ENCODE data around the gene CDCP1.

The CDCP1 gene

DNA sequence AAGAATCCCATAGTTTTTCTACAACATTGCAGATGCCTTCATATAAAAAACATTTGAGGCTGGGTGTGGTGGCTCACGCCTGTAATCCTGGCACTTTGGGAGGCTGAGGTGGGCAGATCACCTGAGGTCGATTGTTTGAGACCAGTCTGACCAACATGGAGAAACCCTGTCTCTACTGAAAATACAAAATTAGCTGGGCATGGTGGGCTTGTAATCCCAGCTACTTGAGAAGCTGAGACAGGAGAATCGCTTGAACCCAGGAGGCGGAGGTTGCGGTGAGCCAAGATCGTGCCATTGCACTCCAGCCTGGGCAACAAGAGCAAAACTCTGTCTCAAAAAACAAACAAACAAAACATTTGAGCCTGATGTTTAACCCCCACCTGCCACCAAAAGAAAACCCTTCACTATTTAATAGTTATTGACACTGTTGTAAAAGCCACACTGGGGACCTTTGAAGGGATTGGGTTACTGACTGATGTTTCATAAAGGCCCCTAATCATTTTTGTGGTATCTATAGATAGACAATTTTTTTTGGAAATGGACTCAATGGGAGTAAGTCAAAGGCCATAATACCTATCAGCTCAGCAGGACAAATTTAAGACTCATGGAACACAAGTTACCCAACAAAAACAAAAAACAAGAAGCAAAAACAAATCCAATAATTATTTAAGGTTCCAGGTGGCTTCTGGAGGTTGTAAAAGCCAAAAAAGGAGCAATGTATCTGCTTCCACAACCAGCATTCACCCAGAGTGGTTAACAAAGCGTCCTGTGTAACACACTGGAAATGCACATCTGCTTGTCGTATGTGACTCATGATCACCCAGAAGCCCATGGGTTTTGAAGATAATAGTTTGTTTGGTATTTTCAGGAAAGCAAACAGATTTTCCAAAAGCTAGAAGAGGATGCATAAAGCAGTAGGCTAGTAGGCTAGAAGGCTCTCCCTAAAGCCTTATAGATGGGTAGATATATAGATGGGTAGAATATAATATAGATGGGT is 41.2 kb downstream of the CDCP1 start:
- Histone ChIP-seq H3K4me3 (ENCODE audit: low read length) (no peak overlapping the region), H3K4me1 (ENCODE audit: control insufficient read depth, insufficient read depth, low read length) (peaks cover 28% of the 10 kb centered on the region), H3K9ac (ENCODE audit: low read depth, low read length) (peak overlapping the region; percentile 19), H3K27me3 (ENCODE audit: control insufficient read depth, insufficient read depth, low read length) (no peaks in the 10 kb centered on the region), H3K36me3 (ENCODE audit: insufficient read depth, low read length) (no peaks in the 10 kb centered on the region), H3K9me3 (replicated peaks; ENCODE audit: low read length) (no peaks in the 10 kb centered on the region), H3K4me2 (ENCODE audit: low read length) (peak overlapping the region; percentile 44)

DNA sequence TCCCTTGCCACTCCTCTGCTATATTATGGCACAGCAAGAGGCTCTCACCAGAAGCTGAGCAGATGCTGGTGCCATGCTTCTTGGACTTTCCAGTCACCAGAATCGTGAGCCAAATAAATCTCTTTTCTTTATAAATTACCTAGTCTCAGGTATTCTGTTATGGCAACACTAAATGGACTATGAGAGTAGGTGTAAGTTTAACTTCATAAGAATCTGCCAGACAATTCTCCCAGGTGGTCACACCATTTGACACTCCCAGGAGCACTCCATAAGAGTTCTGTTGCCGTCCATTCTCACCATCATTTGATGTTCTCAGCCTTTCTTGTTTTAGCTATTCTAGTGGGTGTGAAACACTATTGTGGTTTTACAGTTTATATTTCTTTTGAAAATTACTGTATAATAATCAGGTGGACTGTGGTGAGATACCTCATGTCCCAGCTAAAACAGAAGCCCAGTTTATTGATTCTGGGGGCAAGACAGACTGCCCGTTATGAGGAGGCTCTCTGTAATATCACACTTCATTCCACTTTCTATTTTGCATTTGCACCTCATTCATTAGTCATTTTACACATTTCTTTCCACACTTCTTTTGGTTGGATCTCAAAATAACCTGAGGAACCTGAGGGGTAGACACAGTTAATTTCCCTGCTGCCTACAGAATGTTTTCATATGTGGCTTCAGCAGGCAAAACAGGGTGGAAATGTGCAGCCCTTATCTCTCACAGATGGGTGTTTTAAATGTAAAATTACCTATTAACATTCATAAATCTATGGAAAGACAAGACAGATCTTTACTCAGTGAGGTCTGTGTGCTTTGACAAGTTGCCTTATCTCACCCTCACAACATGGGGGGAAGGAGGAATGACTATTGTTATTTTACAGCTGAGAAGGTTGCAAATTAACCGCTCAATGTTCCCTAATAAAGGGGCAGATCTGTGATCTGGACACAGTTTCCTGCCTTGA is 42.1 kb downstream of the CDCP1 start:
- Histone ChIP-seq H3K36me3 (ENCODE audit: insufficient read depth, low read length) (no peaks in the 10 kb centered on the region), H3K4me3 (ENCODE audit: low read length) (no peak overlapping the region), H3K4me1 (ENCODE audit: control insufficient read depth, insufficient read depth, low read length) (peaks cover 28% of the 10 kb centered on the region), H3K9me3 (replicated peaks; ENCODE audit: low read length) (no peaks in the 10 kb centered on the region), H3K9ac (ENCODE audit: low read depth, low read length) (no peak overlapping the region), H3K27me3 (ENCODE audit: control insufficient read depth, insufficient read depth, low read length) (no peaks in the 10 kb centered on the region), H3K4me2 (ENCODE audit: low read length) (no peak overlapping the region)

DNA sequence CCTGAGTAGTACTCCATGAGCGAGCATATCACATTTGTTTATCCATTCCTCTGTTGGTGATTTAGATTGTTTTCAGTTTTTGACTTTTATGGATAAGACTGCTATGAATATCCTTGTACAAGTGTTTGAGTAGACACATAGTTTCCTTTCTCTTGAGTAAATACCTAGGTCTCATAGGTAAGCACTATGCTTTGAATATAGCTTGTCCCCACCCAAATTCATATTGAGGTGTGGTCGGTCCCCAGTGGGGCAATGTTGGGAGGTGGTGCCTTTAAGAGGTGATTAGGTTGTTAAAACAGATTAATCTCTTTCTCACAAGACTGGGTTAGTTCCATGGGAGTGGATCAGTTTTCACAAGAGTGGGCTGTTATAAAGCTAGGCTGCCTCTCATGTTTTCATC is 42.8 kb downstream of the CDCP1 start:
- Histone ChIP-seq H3K4me2 (ENCODE audit: low read length) (no peak overlapping the region), H3K27me3 (ENCODE audit: control insufficient read depth, insufficient read depth, low read length) (no peaks in the 10 kb centered on the region), H3K9me3 (replicated peaks; ENCODE audit: low read length) (no peaks in the 10 kb centered on the region), H3K9ac (ENCODE audit: low read depth, low read length) (no peak overlapping the region), H3K4me3 (ENCODE audit: low read length) (no peak overlapping the region), H3K4me1 (ENCODE audit: control insufficient read depth, insufficient read depth, low read length) (peaks cover 28% of the 10 kb centered on the region), H3K36me3 (ENCODE audit: insufficient read depth, low read length) (no peaks in the 10 kb centered on the region)

DNA sequence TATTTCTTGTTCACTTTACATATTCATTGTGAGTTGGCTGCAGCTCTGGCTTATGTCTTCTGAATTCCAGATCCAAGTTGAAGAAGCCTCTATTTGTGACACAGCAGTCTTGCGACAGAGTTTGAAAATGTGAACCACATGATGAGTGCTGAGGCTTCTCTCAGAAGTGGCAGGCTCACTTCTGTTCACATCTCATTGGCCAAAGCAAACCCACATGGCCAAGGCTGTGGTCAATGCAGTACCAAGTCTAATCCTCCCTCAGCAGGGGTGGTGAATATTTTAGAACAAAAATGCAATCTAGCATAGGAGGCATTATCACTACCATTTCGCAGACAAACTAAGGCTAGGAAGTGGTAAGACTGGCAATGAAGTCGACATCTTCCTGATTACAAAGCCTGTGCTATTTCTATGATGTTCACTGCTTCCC is 45.2 kb downstream of the CDCP1 start:
- Histone ChIP-seq H3K4me2 (ENCODE audit: low read length) (no peak overlapping the region), H3K4me3 (ENCODE audit: low read length) (no peak overlapping the region), H3K9me3 (replicated peaks; ENCODE audit: low read length) (no peaks in the 10 kb centered on the region), H3K36me3 (ENCODE audit: insufficient read depth, low read length) (no peaks in the 10 kb centered on the region), H3K27me3 (ENCODE audit: control insufficient read depth, insufficient read depth, low read length) (no peaks in the 10 kb centered on the region), H3K9ac (ENCODE audit: low read depth, low read length) (no peak overlapping the region), H3K4me1 (ENCODE audit: control insufficient read depth, insufficient read depth, low read length) (peaks cover 18% of the 10 kb centered on the region)

DNA sequence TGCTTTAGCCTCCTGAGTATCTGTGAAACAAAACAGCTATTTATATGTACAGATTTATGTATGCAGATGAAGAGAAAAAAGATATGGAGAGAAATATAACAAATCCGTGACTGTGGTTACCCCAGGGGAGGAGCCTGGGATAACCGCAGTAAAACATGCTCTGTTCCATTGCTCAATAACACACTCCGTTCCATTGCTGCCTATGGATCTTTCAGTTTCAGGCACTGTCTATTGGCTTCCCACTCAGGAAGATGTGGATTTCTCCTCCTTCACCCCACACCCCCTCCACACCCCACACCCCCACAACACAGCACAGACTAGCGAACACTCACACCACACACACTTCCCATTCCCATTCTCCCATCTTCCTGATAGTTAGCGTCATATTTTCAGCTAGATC is 47.9 kb downstream of the CDCP1 start:
- H3K4me1 ChIP-seq (ENCODE audit: control insufficient read depth, insufficient read depth, low read length) = peaks cover 3% of the 10 kb centered on the region
- H3K9ac ChIP-seq (ENCODE audit: low read depth, low read length) = no peak overlapping the region
- no peak overlapping the region for H3K4me2 ChIP-seq (ENCODE audit: low read length)
- H3K27me3 ChIP-seq (ENCODE audit: control insufficient read depth, insufficient read depth, low read length) = no peaks in the 10 kb centered on the region
- no peak overlapping the region for H3K4me3 ChIP-seq (ENCODE audit: low read length)
- H3K36me3 ChIP-seq (ENCODE audit: insufficient read depth, low read length) = no peaks in the 10 kb centered on the region
- no peaks in the 10 kb centered on the region for H3K9me3 ChIP-seq (replicated peaks; ENCODE audit: low read length)

DNA sequence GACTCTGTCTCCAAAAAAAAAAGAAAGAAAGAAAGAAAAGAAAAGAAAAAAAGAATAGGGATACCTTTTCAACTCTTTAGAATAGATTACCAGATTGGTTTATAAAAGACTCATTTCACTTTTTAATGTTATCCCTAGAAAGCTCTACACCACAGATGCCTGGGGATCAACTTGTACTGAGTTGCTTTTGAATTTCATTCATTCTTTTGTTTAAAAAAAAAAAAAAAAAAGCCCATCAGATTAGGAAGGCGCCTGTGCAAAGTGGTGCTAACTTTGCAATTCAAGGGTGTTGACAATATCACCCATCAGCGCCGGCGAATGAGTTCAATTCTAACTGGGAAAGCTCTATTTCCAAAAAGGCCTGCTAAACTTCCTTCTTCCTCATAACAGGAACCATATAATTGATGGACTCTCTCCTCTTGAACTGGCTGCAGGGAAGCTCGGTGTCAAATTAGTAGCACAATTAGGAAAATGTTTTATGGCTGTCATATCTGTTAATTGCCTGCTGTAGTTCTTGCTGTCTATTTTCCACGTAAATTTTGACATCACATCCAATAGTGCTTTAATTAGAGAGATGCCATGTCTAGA is 48.8 kb downstream of the CDCP1 start:
- H3K4me1 ChIP-seq (ENCODE audit: control insufficient read depth, insufficient read depth, low read length) = peaks cover 12% of the 10 kb centered on the region
- no peak overlapping the region for H3K4me2 ChIP-seq (ENCODE audit: low read length)
- no peak overlapping the region for H3K9ac ChIP-seq (ENCODE audit: low read depth, low read length)
- no peak overlapping the region for H3K4me3 ChIP-seq (ENCODE audit: low read length)
- H3K36me3 ChIP-seq (ENCODE audit: insufficient read depth, low read length) = no peaks in the 10 kb centered on the region
- H3K27me3 ChIP-seq (ENCODE audit: control insufficient read depth, insufficient read depth, low read length) = no peaks in the 10 kb centered on the region
- H3K9me3 ChIP-seq (replicated peaks; ENCODE audit: low read length) = no peaks in the 10 kb centered on the region

DNA sequence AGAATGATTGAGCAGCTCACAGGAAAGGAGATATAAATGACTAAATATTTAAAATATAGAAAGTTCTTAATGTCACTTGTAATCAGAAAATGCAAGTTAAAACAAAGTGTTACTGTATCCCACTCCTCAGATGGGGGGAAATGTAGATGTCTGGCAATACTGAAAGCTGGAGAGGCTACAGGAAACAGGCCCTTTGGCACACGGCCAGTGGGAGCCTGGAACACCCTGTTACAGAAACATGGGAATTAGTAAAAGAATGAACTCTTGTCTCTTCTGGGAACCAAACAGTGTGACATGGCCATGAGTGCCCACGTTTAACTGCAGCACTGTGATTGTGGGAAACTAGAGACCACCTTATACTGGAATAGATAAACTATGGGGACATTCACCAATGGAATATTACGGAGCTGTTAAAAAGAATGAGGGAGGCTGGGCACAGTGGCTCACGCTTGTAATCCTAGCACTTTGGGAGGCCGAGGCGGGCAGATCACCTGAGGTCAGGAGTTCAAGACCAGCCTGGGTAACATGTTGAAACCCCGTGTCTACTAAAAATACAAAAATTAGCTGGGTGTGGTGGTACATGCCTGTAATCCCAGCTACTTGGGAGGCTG is 50.2 kb downstream of the CDCP1 start:
- H3K27me3 ChIP-seq (ENCODE audit: control insufficient read depth, insufficient read depth, low read length) = no peaks in the 10 kb centered on the region
- no peak overlapping the region for H3K4me3 ChIP-seq (ENCODE audit: low read length)
- H3K4me1 ChIP-seq (ENCODE audit: control insufficient read depth, insufficient read depth, low read length) = peaks cover 17% of the 10 kb centered on the region
- no peak overlapping the region for H3K4me2 ChIP-seq (ENCODE audit: low read length)
- H3K9ac ChIP-seq (ENCODE audit: low read depth, low read length) = no peak overlapping the region
- no peaks in the 10 kb centered on the region for H3K36me3 ChIP-seq (ENCODE audit: insufficient read depth, low read length)
- H3K9me3 ChIP-seq (replicated peaks; ENCODE audit: low read length) = no peaks in the 10 kb centered on the region

DNA sequence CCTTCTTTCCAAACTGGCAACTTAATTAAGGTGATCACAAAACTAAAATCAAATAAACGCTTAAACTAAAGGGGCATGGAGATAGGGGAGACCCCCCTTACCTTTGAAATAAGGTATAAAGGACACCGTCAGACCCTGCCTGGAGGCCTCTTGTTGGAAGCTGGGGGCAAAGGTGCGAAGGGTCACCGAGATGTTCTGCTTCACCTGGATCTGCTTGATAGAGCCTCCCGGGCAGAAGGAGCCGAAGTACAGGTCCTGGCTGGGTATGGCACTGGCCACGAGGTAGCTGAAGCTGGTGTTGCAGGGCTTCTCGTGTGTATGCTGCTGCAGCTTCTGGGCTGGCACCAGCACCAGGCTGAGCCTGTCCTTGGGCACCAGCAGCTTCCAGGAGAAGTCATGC is 53.0 kb downstream of the CDCP1 start:
- Histone ChIP-seq H3K36me3 (ENCODE audit: insufficient read depth, low read length) (no peaks in the 10 kb centered on the region), H3K27me3 (ENCODE audit: control insufficient read depth, insufficient read depth, low read length) (no peaks in the 10 kb centered on the region), H3K9me3 (replicated peaks; ENCODE audit: low read length) (no peaks in the 10 kb centered on the region), H3K4me1 (ENCODE audit: control insufficient read depth, insufficient read depth, low read length) (peaks cover 14% of the 10 kb centered on the region), H3K4me2 (ENCODE audit: low read length) (no peak overlapping the region), H3K9ac (ENCODE audit: low read depth, low read length) (no peak overlapping the region), H3K4me3 (ENCODE audit: low read length) (no peak overlapping the region)

DNA sequence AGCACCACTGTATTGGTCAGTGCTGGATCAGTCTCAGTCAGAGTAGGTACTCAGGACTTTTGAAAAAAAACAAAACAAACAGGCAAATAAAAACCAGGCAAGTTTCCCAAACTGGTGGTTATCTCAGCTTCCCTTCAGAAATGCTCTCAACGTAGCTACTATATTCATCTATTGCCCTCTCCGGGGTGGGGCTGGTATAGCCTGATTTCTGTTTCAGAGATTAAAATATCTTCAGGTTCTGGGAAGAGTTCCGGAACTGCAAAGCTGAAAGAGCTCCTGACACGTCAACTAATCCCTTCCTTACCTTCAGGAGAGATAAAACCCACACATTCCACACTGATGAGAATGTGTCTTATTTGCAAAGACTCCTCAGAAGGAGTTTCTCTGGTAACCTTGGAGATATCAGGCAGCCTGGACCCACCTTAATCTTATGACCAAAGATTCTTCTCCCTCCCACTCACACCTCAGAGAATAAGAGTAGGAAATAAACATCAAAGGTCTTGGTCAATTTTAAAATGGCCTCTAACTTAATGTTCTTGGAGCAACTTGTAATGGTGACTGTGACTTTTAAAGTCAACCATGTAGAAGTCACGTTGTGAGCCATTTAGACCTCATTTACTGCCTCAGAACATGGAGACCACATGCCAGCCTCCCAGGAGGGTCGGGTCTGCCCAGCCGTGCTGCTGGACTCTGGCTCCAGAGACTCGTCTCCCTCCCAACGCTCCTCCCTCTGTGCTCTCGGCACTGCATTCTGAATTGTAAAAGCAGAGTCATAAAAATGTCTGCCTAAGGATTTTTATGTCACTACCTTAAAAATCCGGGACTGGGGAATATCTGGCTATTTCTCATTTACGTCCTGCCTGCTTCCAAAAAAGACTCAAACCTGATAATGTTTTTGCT is 53.8 kb downstream of the CDCP1 start:
- H3K9ac ChIP-seq (ENCODE audit: low read depth, low read length) = peak overlapping the region; percentile 39
- peaks cover 14% of the 10 kb centered on the region for H3K4me1 ChIP-seq (ENCODE audit: control insufficient read depth, insufficient read depth, low read length)
- no peaks in the 10 kb centered on the region for H3K27me3 ChIP-seq (ENCODE audit: control insufficient read depth, insufficient read depth, low read length)
- H3K9me3 ChIP-seq (replicated peaks; ENCODE audit: low read length) = no peaks in the 10 kb centered on the region
- H3K4me2 ChIP-seq (ENCODE audit: low read length) = peak overlapping the region; percentile 57
- peak overlapping the region; percentile 23 for H3K4me3 ChIP-seq (ENCODE audit: low read length)
- H3K36me3 ChIP-seq (ENCODE audit: insufficient read depth, low read length) = no peaks in the 10 kb centered on the region

DNA sequence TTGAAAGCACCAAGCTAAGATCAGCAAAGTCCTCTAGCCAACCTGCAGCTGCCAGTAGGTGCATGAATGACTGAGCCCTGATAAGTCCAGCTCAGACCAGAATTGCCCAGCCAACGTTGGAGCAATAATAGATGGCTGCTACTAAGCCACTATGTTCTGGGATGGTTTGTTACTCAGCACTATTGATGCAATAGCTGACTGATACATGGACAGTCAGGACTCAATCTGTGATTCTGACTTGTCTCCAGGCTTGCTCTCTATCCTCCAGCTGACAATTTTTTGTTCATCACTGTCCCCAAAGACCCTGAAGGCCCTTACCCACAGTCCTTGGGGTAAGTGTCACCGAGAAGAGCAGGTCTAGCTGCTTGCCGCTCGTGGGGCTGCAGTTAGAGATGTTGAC is 55.3 kb downstream of the CDCP1 start:
- Histone ChIP-seq H3K4me1 (ENCODE audit: control insufficient read depth, insufficient read depth, low read length) (peaks cover 17% of the 10 kb centered on the region), H3K9me3 (replicated peaks; ENCODE audit: low read length) (no peaks in the 10 kb centered on the region), H3K4me3 (ENCODE audit: low read length) (no peak overlapping the region), H3K27me3 (ENCODE audit: control insufficient read depth, insufficient read depth, low read length) (no peaks in the 10 kb centered on the region), H3K36me3 (ENCODE audit: insufficient read depth, low read length) (no peaks in the 10 kb centered on the region), H3K4me2 (ENCODE audit: low read length) (no peak overlapping the region), H3K9ac (ENCODE audit: low read depth, low read length) (no peak overlapping the region)

All from skeletal muscle satellite cell (primary cell).